ENCODE measurements around the gene SNX18. TPM values are rescaled to one million over a fixed set of nuclear protein-coding genes. Genes with fewer than 3 reads are reported as not detected.

The SNX18 gene
- total and polyA plus RNA-seq, 8 donors = 15.3 to 39.2 (median 20.0) TPM

DNA sequence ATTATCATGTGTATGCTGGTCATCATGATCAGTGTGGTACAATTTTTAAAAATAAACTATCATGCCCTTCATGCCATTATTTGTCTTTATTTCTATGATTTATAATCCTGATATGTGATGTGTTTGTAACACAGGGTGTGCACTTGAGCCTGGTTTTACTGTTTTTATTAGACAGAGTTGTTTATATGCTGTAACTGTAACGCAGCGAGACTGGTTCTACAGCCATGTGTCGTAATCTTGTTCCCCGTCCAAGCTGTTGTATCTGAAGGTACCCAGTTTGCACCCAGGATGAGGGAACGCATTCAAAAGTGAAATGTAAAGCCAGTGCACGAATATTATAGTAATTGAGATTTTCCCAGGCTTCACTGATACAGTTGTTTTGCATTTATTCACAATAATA, 28.2 kb downstream of the SNX18 start:
- intact Hi-C loops (cut with DNase I) = no loop called here

DNA sequence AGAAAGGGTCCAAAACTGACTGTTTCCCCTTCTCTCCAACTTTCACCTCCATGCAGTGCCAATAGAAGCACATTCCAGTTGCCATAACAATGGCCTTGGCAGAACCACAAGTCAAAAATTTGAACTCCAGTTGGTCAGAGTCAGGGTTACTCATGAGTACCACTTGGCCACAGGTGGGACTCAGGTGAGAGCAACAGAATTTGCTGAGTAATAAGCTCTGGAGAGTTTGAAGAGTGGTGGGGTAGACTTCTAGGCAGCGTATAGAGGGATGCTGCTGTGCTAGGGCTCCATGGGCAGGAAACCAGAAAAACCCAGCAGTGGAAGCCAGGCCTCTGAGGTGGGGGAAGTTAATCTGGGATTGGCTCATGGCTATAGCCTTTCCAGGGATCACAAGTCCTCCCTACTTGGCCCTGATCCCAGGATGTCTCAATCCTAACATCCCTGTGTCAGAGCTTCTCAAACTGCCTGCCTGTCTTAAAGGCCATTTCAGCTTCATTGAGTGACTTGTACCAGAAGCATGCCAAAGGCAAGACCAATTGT, 30.2 kb downstream of the SNX18 start:
- peak in 1 of 4 donors; percentile 80 for DNase-seq
- TF ChIP-seq, protein P1, sequence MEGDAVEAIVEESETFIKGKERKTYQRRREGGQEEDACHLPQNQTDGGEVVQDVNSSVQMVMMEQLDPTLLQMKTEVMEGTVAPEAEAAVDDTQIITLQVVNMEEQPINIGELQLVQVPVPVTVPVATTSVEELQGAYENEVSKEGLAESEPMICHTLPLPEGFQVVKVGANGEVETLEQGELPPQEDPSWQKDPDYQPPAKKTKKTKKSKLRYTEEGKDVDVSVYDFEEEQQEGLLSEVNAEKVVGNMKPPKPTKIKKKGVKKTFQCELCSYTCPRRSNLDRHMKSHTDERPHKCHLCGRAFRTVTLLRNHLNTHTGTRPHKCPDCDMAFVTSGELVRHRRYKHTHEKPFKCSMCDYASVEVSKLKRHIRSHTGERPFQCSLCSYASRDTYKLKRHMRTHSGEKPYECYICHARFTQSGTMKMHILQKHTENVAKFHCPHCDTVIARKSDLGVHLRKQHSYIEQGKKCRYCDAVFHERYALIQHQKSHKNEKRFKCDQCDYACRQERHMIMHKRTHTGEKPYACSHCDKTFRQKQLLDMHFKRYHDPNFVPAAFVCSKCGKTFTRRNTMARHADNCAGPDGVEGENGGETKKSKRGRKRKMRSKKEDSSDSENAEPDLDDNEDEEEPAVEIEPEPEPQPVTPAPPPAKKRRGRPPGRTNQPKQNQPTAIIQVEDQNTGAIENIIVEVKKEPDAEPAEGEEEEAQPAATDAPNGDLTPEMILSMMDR (IDR thresholded peaks at IDR 0.05) = no peak
- H3K27ac ChIP-seq = no peak overlapping the region

More for the DNA sequence above, 28.2 kb downstream of the SNX18 start:
- ATAC-seq (no peak), DNase-seq (peak in 1 of 4 donors; percentile 39)
- Histone ChIP-seq H3K27me3 (no peaks in the 10 kb centered on the region), H3K9me3 (no peaks in the 10 kb centered on the region), H3K36me3 (peaks cover 0 to 3% of the 10 kb centered on the region in 2 donors), H3K4me1 (peaks cover 9 to 12% of the 10 kb centered on the region in 2 donors), H3K27ac (no peak overlapping the region), H3K4me3 (no peak overlapping the region)
- TF ChIP-seq, protein P1 (IDR thresholded peaks at IDR 0.05) = no peak

DNA sequence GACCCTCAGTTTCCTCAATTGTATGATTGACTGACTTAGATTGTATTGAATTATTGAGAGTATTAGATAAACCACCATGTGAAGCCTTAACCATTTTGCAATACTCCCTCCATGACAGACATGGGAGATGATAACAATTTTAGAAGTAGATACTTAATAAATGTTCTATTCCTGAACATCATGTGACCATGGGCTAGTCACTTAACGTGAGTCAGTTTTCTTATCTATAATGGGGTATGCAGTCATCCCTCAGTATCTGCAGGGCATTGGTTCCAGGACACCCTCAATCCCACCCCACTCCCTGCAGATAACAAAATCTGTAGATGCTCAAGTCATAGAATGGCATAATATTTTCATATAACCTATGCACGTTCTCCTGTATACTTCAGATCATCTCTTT, 31.0 kb downstream of the SNX18 start:
- no peaks in the 10 kb centered on the region for H3K27me3 ChIP-seq
- TF ChIP-seq, protein P1 (IDR thresholded peaks at IDR 0.05) = no peak
- peaks cover 4 to 5% of the 10 kb centered on the region in 2 donors for H3K4me1 ChIP-seq
- intact Hi-C loops (cut with DNase I) = no loop called here
- DNase-seq (no peak), ATAC-seq (no peak)
- H3K27ac ChIP-seq = no peak overlapping the region
- no peaks in the 10 kb centered on the region for H3K9me3 ChIP-seq
- H3K4me3 ChIP-seq = no peak overlapping the region
- H3K36me3 ChIP-seq = peaks cover 0 to 11% of the 10 kb centered on the region in 2 donors

More for the DNA sequence above, 30.2 kb downstream of the SNX18 start:
- Histone ChIP-seq H3K27me3 (no peaks in the 10 kb centered on the region), H3K4me3 (no peak overlapping the region), H3K4me1 (peaks cover 4 to 5% of the 10 kb centered on the region in 2 donors), H3K9me3 (no peaks in the 10 kb centered on the region), H3K36me3 (peaks cover 0 to 11% of the 10 kb centered on the region in 2 donors)
- ATAC-seq = peak; percentile 73
- intact Hi-C loops (cut with DNase I) = no loop called here

DNA sequence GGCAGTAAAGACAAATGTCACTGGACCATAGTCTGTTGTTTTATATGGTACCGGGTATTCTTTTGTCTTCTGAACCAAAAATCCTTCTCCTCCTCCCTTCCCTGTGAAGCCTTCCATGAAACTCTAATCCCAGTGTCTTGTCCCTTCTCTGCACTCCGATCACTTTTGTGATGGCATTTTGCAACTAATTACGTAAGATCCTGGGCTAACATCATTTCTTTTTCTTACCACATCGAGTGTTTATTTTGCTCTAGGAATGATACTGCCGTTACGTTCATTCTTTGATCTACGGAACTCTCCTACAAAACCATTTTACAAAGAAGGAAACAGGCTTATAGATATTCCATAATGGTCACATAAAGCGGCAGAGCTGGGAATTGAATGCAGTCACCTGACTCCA, 33.7 kb downstream of the SNX18 start:
- Histone ChIP-seq H3K4me1 (peaks cover 4 to 5% of the 10 kb centered on the region in 2 donors), H3K27me3 (no peaks in the 10 kb centered on the region), H3K4me3 (no peak overlapping the region), H3K9me3 (no peaks in the 10 kb centered on the region), H3K27ac (no peak overlapping the region), H3K36me3 (peaks cover 0 to 11% of the 10 kb centered on the region in 2 donors)
- TF ChIP-seq, protein P1 (IDR thresholded peaks at IDR 0.05) = no peak
- no peak for DNase-seq
- intact Hi-C loops (cut with DNase I) = no loop called here
- ATAC-seq = no peak

DNA sequence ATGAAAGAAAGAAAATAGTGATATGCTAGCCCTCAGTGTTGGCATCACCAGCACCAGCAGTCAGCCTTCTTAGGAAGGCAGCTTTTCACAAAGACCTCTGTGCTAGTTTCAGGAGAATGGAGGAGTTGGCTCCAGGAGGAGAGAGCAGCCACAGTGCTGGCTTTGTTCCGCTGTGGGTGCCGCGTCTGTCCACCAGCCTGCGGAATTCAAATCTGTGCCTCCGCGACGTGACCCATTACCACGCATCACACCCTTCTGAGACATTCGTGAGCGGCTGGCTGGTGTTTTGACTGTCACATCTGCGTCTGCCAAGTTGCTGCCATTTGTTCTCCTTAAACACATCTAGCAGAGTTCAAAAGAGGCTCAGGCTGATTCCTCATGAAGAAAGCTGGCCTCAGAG, 34.4 kb downstream of the SNX18 start:
- Histone ChIP-seq H3K36me3 (peaks cover 0 to 11% of the 10 kb centered on the region in 2 donors), H3K27ac (no peak overlapping the region), H3K27me3 (no peaks in the 10 kb centered on the region), H3K9me3 (no peaks in the 10 kb centered on the region), H3K4me3 (no peak overlapping the region), H3K4me1 (peaks cover 4 to 5% of the 10 kb centered on the region in 2 donors)
- TF ChIP-seq, protein P1 (IDR thresholded peaks at IDR 0.05) = no peak
- ATAC-seq (no peak), DNase-seq (no peak)
- intact Hi-C loops (cut with DNase I) = no loop called here

Data from left lung (tissue), 10 donors.